ENCODE measurements around the gene CFAP99. TPM values are rescaled to one million over a fixed set of nuclear protein-coding genes. Genes with fewer than 3 reads are reported as not detected.
A peak's percentile ranks its signal among the peaks of the same experiment; 100 is the strongest.

CFAP99 gene
- polyA plus RNA-seq, 1 donor, result 0.09 TPM

GRCh38 chr4:2400841-2401609, 17.7 kb upstream of the CFAP99 start:
- DNase-seq, result no peak
- Histone ChIP-seq H3K27me3 (ENCODE audit: control insufficient read depth, insufficient read depth, low read length) (peaks cover 4% of the 10 kb centered on the region), H3K9me3 (ENCODE audit: control insufficient read depth, low read depth, low read length) (peaks cover 4% of the 10 kb centered on the region), H3K4me3 (ENCODE audit: low read length) (no peak overlapping the region), H3K4me1 (ENCODE audit: control insufficient read depth, insufficient read depth, low read length) (peaks cover 15% of the 10 kb centered on the region), H3K36me3 (ENCODE audit: control insufficient read depth, insufficient read depth, low read length) (no peaks in the 10 kb centered on the region), H3K27ac (ENCODE audit: low read length) (no peak overlapping the region)
- WGBS (ENCODE audit: insufficient coverage, low lambda C conversion rate), result no CpG with 5 or more reads among the region's 15 CpGs

- peaks cover 15% of the 10 kb centered on the region for H3K4me1 ChIP-seq (ENCODE audit: control insufficient read depth, insufficient read depth, low read length)
- no peaks in the 10 kb centered on the region for H3K36me3 ChIP-seq (ENCODE audit: control insufficient read depth, insufficient read depth, low read length)
- no peak for DNase-seq
- H3K27me3 ChIP-seq (ENCODE audit: control insufficient read depth, insufficient read depth, low read length), result peaks cover 4% of the 10 kb centered on the region
- WGBS (ENCODE audit: insufficient coverage, low lambda C conversion rate), result no CpG with 5 or more reads among the region's 15 CpGs
- H3K4me3 ChIP-seq (ENCODE audit: low read length), result no peak overlapping the region
- peaks cover 4% of the 10 kb centered on the region for H3K9me3 ChIP-seq (ENCODE audit: control insufficient read depth, low read depth, low read length)
- H3K27ac ChIP-seq (ENCODE audit: low read length), result no peak overlapping the region
These were observed 17.2 kb upstream of the CFAP99 start for GRCh38 chr4:2401610-2401983.

- H3K4me1 ChIP-seq (ENCODE audit: control insufficient read depth, insufficient read depth, low read length), result peaks cover 15% of the 10 kb centered on the region
- H3K4me3 ChIP-seq (ENCODE audit: low read length), result peak overlapping the region; percentile 24
- H3K36me3 ChIP-seq (ENCODE audit: control insufficient read depth, insufficient read depth, low read length), result no peaks in the 10 kb centered on the region
- H3K9me3 ChIP-seq (ENCODE audit: control insufficient read depth, low read depth, low read length), result peaks cover 4% of the 10 kb centered on the region
- no CpG with 5 or more reads among the region's 27 CpGs for WGBS (ENCODE audit: insufficient coverage, low lambda C conversion rate)
- peaks cover 4% of the 10 kb centered on the region for H3K27me3 ChIP-seq (ENCODE audit: control insufficient read depth, insufficient read depth, low read length)
- peak; percentile 65 to 79 for DNase-seq
- no peak overlapping the region for H3K27ac ChIP-seq (ENCODE audit: low read length)
These were observed 16.5 kb upstream of the CFAP99 start for GRCh38 chr4:2402048-2402842.

GRCh38 chr4:2402941-2403340, 15.8 kb upstream of the CFAP99 start:
- no peak overlapping the region for H3K4me3 ChIP-seq (ENCODE audit: low read length)
- no CpG with 5 or more reads among the region's 7 CpGs for WGBS (ENCODE audit: insufficient coverage, low lambda C conversion rate)
- peaks cover 4% of the 10 kb centered on the region for H3K27me3 ChIP-seq (ENCODE audit: control insufficient read depth, insufficient read depth, low read length)
- no peak overlapping the region for H3K27ac ChIP-seq (ENCODE audit: low read length)
- H3K4me1 ChIP-seq (ENCODE audit: control insufficient read depth, insufficient read depth, low read length), result peaks cover 15% of the 10 kb centered on the region
- H3K9me3 ChIP-seq (ENCODE audit: control insufficient read depth, low read depth, low read length), result peaks cover 4% of the 10 kb centered on the region
- DNase-seq, result no peak
- H3K36me3 ChIP-seq (ENCODE audit: control insufficient read depth, insufficient read depth, low read length), result no peaks in the 10 kb centered on the region

GRCh38 chr4:2406406-2406805, 12.3 kb upstream of the CFAP99 start:
- no peaks in the 10 kb centered on the region for H3K36me3 ChIP-seq (ENCODE audit: control insufficient read depth, insufficient read depth, low read length)
- H3K9me3 ChIP-seq (ENCODE audit: control insufficient read depth, low read depth, low read length), result peaks cover 2% of the 10 kb centered on the region
- 86% methylated on average over 4 of the region's 10 CpGs for WGBS (ENCODE audit: insufficient coverage, low lambda C conversion rate)
- H3K4me3 ChIP-seq (ENCODE audit: low read length), result no peak overlapping the region
- peaks cover 16% of the 10 kb centered on the region for H3K4me1 ChIP-seq (ENCODE audit: control insufficient read depth, insufficient read depth, low read length)
- H3K27me3 ChIP-seq (ENCODE audit: control insufficient read depth, insufficient read depth, low read length), result peaks cover 4% of the 10 kb centered on the region
- no peak for DNase-seq
- no peak overlapping the region for H3K27ac ChIP-seq (ENCODE audit: low read length)

GRCh38 chr4:2406920-2407319, 11.8 kb upstream of the CFAP99 start:
- 100% methylated on average over 1 of the region's 7 CpGs for WGBS (ENCODE audit: insufficient coverage, low lambda C conversion rate)
- H3K36me3 ChIP-seq (ENCODE audit: control insufficient read depth, insufficient read depth, low read length), result no peaks in the 10 kb centered on the region
- no peak for DNase-seq
- H3K27me3 ChIP-seq (ENCODE audit: control insufficient read depth, insufficient read depth, low read length), result no peaks in the 10 kb centered on the region
- H3K9me3 ChIP-seq (ENCODE audit: control insufficient read depth, low read depth, low read length), result no peaks in the 10 kb centered on the region
- peaks cover 16% of the 10 kb centered on the region for H3K4me1 ChIP-seq (ENCODE audit: control insufficient read depth, insufficient read depth, low read length)
- H3K27ac ChIP-seq (ENCODE audit: low read length), result no peak overlapping the region
- H3K4me3 ChIP-seq (ENCODE audit: low read length), result no peak overlapping the region

GRCh38 chr4:2407991-2408342, 10.8 kb upstream of the CFAP99 start:
- no peak overlapping the region for H3K27ac ChIP-seq (ENCODE audit: low read length)
- H3K4me1 ChIP-seq (ENCODE audit: control insufficient read depth, insufficient read depth, low read length), result peaks cover 16% of the 10 kb centered on the region
- no peak for DNase-seq
- no peaks in the 10 kb centered on the region for H3K27me3 ChIP-seq (ENCODE audit: control insufficient read depth, insufficient read depth, low read length)
- no CpG with 5 or more reads among the region's 3 CpGs for WGBS (ENCODE audit: insufficient coverage, low lambda C conversion rate)
- H3K36me3 ChIP-seq (ENCODE audit: control insufficient read depth, insufficient read depth, low read length), result no peaks in the 10 kb centered on the region
- no peaks in the 10 kb centered on the region for H3K9me3 ChIP-seq (ENCODE audit: control insufficient read depth, low read depth, low read length)
- H3K4me3 ChIP-seq (ENCODE audit: low read length), result no peak overlapping the region

GRCh38 chr4:2408401-2408958, 10.3 kb upstream of the CFAP99 start:
- Histone ChIP-seq H3K4me1 (ENCODE audit: control insufficient read depth, insufficient read depth, low read length) (peaks cover 20% of the 10 kb centered on the region), H3K9me3 (ENCODE audit: control insufficient read depth, low read depth, low read length) (no peaks in the 10 kb centered on the region), H3K4me3 (ENCODE audit: low read length) (no peak overlapping the region), H3K27me3 (ENCODE audit: control insufficient read depth, insufficient read depth, low read length) (no peaks in the 10 kb centered on the region), H3K36me3 (ENCODE audit: control insufficient read depth, insufficient read depth, low read length) (no peaks in the 10 kb centered on the region), H3K27ac (ENCODE audit: low read length) (no peak overlapping the region)
- WGBS (ENCODE audit: insufficient coverage, low lambda C conversion rate), result no CpG with 5 or more reads among the region's 15 CpGs
- no peak for DNase-seq

GRCh38 chr4:2408976-2409375, 9.8 kb upstream of the CFAP99 start:
- peaks cover 25% of the 10 kb centered on the region for H3K4me1 ChIP-seq (ENCODE audit: control insufficient read depth, insufficient read depth, low read length)
- no peaks in the 10 kb centered on the region for H3K36me3 ChIP-seq (ENCODE audit: control insufficient read depth, insufficient read depth, low read length)
- no peaks in the 10 kb centered on the region for H3K9me3 ChIP-seq (ENCODE audit: control insufficient read depth, low read depth, low read length)
- H3K27me3 ChIP-seq (ENCODE audit: control insufficient read depth, insufficient read depth, low read length), result peaks cover under 1% of the 10 kb centered on the region
- no peak overlapping the region for H3K4me3 ChIP-seq (ENCODE audit: low read length)
- no peak for DNase-seq
- H3K27ac ChIP-seq (ENCODE audit: low read length), result no peak overlapping the region
- WGBS (ENCODE audit: insufficient coverage, low lambda C conversion rate), result no CpG with 5 or more reads among the region's 10 CpGs

- no peak for DNase-seq
- H3K4me3 ChIP-seq (ENCODE audit: low read length), result no peak overlapping the region
- H3K9me3 ChIP-seq (ENCODE audit: control insufficient read depth, low read depth, low read length), result no peaks in the 10 kb centered on the region
- H3K27ac ChIP-seq (ENCODE audit: low read length), result no peak overlapping the region
- peaks cover 3% of the 10 kb centered on the region for H3K27me3 ChIP-seq (ENCODE audit: control insufficient read depth, insufficient read depth, low read length)
- H3K36me3 ChIP-seq (ENCODE audit: control insufficient read depth, insufficient read depth, low read length), result no peaks in the 10 kb centered on the region
- no CpG with 5 or more reads among the region's 14 CpGs for WGBS (ENCODE audit: insufficient coverage, low lambda C conversion rate)
- H3K4me1 ChIP-seq (ENCODE audit: control insufficient read depth, insufficient read depth, low read length), result peaks cover 29% of the 10 kb centered on the region
These were observed 9.4 kb upstream of the CFAP99 start for GRCh38 chr4:2409381-2409783.
